K562 (cell line): Measurements from ENCODE around the gene TKTL1. TPM values are rescaled to one million over a fixed set of nuclear protein-coding genes. Genes with fewer than 3 reads are reported as not detected.

ENCODE experiments used
- ARHGAP35 ChIP-seq: fragments of 450-650 bp; IDR thresholded peaks from 2 replicates; pipeline ENCODE4 v1.6.1; 2018; ENCODE audit not compliant: partially characterized antibody
- ARID4B ChIP-seq: sonication (generic); formaldehyde crosslinking; IDR thresholded peaks from 2 replicates; pipeline ENCODE4 v1.8.0; 2022; ENCODE audit warnings: mild to moderate bottlenecking, missing genetic modification reagents
- CBFA2T3 ChIP-seq: fragments of 450-650 bp; IDR thresholded peaks from 2 replicates; pipeline ENCODE4 v1.6.1; 2017
- CREB1 ChIP-seq, 2 experiments: sonication (generic) in 1 of 2; formaldehyde crosslinking in 1 of 2; IDR thresholded peaks; 2 replicates each; pipeline versions ENCODE4 v1.6.1 to v1.8.0; 2012 to 2022; ENCODE audit warnings: inconsistent platforms in 1 of 2, mild to moderate bottlenecking in 1 of 2, missing genetic modification reagents in 1 of 2, moderate library complexity in 1 of 2
- CREB3L1 ChIP-seq: fragments of 450-650 bp; IDR thresholded peaks from 2 replicates; pipeline ENCODE4 v1.6.1; 2014; ENCODE audit warnings: low read depth, mild to moderate bottlenecking, moderate library complexity, borderline replicate concordance
- FOSL1 ChIP-seq: fragments of 200-800 bp; sonication (Bioruptor generic); conservative IDR thresholded peaks from 2 replicates; pipeline ENCODE4 v1.6.1; 2016; ENCODE audit warnings: missing genetic modification characterization, missing compliant biosample characterization
- PTBP1 ChIP-seq: fragments of 200-400 bp; formaldehyde crosslinking; IDR thresholded peaks from 2 replicates; pipeline ENCODE4 v1.6.1; 2017; ENCODE audit warnings: low read depth, low read length
- SMARCC2 ChIP-seq: fragments of 450-650 bp; IDR thresholded peaks from 2 replicates; pipeline ENCODE4 v1.6.1; 2017; ENCODE audit warnings: antibody characterized with exemption, moderate library complexity, mild to moderate bottlenecking, low read depth
- ZBTB7A ChIP-seq: IDR thresholded peaks from 2 replicates; pipeline ENCODE4 v1.6.1; 2011; ENCODE audit warnings: low read depth, mild to moderate bottlenecking, low read length, moderate library complexity, borderline replicate concordance; ENCODE audit not compliant: control insufficient read depth
- ZNF121 ChIP-seq: sonication (generic); formaldehyde crosslinking; conservative IDR thresholded peaks from 2 replicates; pipeline ENCODE4 v1.8.0; 2022; ENCODE audit warnings: missing genetic modification reagents
- ZNF655 ChIP-seq: fragments of 250-450 bp; sonication (Bioruptor Pico); IDR thresholded peaks from 2 replicates; pipeline ENCODE4 v1.5.0; 2021
- ZNF77 ChIP-seq: fragments of 250-450 bp; sonication (Bioruptor Pico); IDR thresholded peaks from 2 replicates; pipeline ENCODE4 v1.5.0; 2020
- polyA plus RNA-seq, 8 experiments: library from polyadenylated mRNA; depleted of rRNA in 4 of 8; stranded (reverse) in 5 of 8; unstranded in 3 of 8; fragments of >200 nt; fragmentation: Nextera tagmentation in 2 of 8; fragmentation: Illumina TruSeq in 1 of 8; extraction: Ambion mirVana in 2 of 8; extraction: Trizol in 1 of 8; gene quantifications; 2 replicates each; pipeline versions ENCODE4 v1.2.1 to v1.2.3, GENCODE V29; 2011 to 2014; ENCODE audit warnings: inconsistent platforms in 1 of 8, missing spikeins in 1 of 8
- total RNA-seq, 7 experiments: library from RNA; depleted of rRNA in 6 of 7; stranded (reverse); fragments of >200 nt in 6 of 7; fragmentation: Illumina TruSeq in 2 of 7; extraction: Trizol in 2 of 7; gene quantifications; 2 replicates each; pipeline versions ENCODE4 v1.2.1 to v1.2.3, GENCODE V29; 2011 to 2021; ENCODE audit warnings: low replicate concordance in 1 of 7
- TF ChIP-seq, protein P1 (sequence below): fragments of 200-800 bp; sonication (Bioruptor generic); IDR thresholded peaks from 2 replicates; pipeline ENCODE4 v1.6.1; 2016; ENCODE audit warnings: missing genetic modification characterization, missing compliant biosample characterization

Gene TKTL1
- total and polyA plus RNA-seq, 9 of the 15 experiments (the other 6 are each of a cell fraction or from before 2014, with no cell fraction given) = 0.18 to 0.71 (median 0.38) TPM

DNA sequence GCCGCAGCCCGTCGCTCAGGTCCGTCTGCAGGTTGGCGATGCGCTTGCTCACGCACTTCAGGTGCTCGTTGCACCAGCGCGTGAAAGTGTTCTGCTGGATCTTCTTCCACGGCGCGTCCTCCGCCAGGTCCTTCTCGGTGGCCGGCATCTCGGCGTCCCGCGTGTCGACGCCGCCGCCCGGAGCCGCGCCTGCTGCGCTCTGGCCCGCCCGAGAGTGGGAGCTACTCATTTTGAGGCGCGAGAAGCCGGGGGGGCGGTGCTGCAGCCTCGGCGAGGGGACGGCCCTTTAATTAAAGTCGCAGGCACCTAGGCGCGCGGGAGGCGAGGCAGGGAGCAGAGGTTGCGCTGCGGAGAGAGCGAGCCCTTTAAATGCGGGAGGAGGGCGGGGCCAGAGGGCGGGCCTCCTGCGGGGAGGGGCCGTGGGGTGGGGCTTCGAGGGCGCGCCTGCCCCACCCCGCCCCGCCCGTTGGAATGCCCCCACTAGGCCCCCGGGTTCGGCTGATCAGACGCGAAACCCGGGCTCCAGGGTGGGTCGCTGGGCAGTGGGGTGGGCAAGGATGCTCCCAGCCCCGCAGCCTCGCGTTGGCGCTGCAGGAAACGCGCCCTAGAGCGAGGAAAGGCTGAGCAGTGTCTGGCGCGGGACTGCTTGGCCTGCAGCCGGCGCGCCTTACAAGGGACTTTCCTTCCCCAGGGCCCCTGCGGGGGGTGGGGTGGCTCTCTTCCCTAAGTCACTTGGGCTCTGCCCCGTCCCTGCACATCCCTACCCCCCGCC, 75.6 kb downstream of the TKTL1 start (continued):
- TF ChIP-seq, protein P1, sequence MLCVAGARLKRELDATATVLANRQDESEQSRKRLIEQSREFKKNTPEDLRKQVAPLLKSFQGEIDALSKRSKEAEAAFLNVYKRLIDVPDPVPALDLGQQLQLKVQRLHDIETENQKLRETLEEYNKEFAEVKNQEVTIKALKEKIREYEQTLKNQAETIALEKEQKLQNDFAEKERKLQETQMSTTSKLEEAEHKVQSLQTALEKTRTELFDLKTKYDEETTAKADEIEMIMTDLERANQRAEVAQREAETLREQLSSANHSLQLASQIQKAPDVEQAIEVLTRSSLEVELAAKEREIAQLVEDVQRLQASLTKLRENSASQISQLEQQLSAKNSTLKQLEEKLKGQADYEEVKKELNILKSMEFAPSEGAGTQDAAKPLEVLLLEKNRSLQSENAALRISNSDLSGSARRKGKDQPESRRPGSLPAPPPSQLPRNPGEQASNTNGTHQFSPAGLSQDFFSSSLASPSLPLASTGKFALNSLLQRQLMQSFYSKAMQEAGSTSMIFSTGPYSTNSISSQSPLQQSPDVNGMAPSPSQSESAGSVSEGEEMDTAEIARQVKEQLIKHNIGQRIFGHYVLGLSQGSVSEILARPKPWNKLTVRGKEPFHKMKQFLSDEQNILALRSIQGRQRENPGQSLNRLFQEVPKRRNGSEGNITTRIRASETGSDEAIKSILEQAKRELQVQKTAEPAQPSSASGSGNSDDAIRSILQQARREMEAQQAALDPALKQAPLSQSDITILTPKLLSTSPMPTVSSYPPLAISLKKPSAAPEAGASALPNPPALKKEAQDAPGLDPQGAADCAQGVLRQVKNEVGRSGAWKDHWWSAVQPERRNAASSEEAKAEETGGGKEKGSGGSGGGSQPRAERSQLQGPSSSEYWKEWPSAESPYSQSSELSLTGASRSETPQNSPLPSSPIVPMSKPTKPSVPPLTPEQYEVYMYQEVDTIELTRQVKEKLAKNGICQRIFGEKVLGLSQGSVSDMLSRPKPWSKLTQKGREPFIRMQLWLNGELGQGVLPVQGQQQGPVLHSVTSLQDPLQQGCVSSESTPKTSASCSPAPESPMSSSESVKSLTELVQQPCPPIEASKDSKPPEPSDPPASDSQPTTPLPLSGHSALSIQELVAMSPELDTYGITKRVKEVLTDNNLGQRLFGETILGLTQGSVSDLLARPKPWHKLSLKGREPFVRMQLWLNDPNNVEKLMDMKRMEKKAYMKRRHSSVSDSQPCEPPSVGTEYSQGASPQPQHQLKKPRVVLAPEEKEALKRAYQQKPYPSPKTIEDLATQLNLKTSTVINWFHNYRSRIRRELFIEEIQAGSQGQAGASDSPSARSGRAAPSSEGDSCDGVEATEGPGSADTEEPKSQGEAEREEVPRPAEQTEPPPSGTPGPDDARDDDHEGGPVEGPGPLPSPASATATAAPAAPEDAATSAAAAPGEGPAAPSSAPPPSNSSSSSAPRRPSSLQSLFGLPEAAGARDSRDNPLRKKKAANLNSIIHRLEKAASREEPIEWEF (CRISPR knock-in tag) = no peak
- TF ChIP-seq CBFA2T3 = no peak
- no peak for TF ChIP-seq ZNF121 (CRISPR knock-in tag)
- no peak for TF ChIP-seq ZNF77 (CRISPR knock-in tag)
- no peak for TF ChIP-seq CREB3L1
- TF ChIP-seq CREB1 (IDR thresholded peaks at IDR 0.05) = no peak
- peak; percentile 59 for TF ChIP-seq CREB1 (CRISPR knock-in tag; IDR thresholded peaks at IDR 0.05)
- TF ChIP-seq SMARCC2 = no peak
- TF ChIP-seq ZNF655 (CRISPR knock-in tag) = no peak
- TF ChIP-seq ARID4B (CRISPR knock-in tag) = peak; percentile 90
- TF ChIP-seq ZBTB7A = peak; percentile 27; the same call in 1 of the 2 replicates
- no peak for TF ChIP-seq FOSL1
- TF ChIP-seq PTBP1 = no peak
- no peak for TF ChIP-seq ARHGAP35
